H1 (cell line): ENCODE measurements around the gene RANBP3L. TPM values are rescaled to one million over a fixed set of nuclear protein-coding genes. Genes with fewer than 3 reads are reported as not detected.

ENCODE experiments used
- CTCF ChIA-PET: fragments of 300-600 bp; sonication (Branson Sonifier 250); formaldehyde crosslinking; loops from one replicate; lab custom pipeline; 2021; ENCODE audit not compliant: partially characterized antibody; lab: Charles Lee
- POLR2A ChIA-PET: fragments of 300-600 bp; sonication (Branson Sonifier 250); formaldehyde crosslinking; loops from one replicate; lab custom pipeline; 2021; ENCODE audit warnings: inconsistent platforms; ENCODE audit not compliant: partially characterized antibody; lab: Charles Lee
- DNase-seq, 2 experiments: peaks; one replicate each; pipeline versions ENCODE4 v3.0.0 to v3.0.0-alpha.2; 2010 to 2022; ENCODE audit warnings: low spot score in 2 of 2, low read depth in 1 of 2, mixed read lengths in 1 of 2
- FAIRE-seq: peaks from 2 replicates; lab custom pipeline; 2011; peaks lifted over from hg19 to GRCh38; lab: Jason Lieb, UNC
- H2AFZ ChIP-seq: 2 replicates; pipeline ENCODE4 v1.8.1; 2012; ENCODE audit warnings: low read length, inconsistent platforms
- H2AK5ac ChIP-seq: 2 replicates; pipeline ENCODE4 v1.6.1; 2013; ENCODE audit warnings: low read depth, low read length
- H2BK120ac ChIP-seq: replicated peaks from 2 replicates; pipeline ENCODE3; 2013; ENCODE audit warnings: low read depth, low read length, inconsistent platforms
- H2BK12ac ChIP-seq: 2 replicates; pipeline ENCODE4 v1.6.1; 2013; ENCODE audit warnings: low read depth, low read length
- H2BK15ac ChIP-seq: 2 replicates; pipeline ENCODE4 v1.6.1; 2013; ENCODE audit warnings: low read length
- H2BK20ac ChIP-seq: 2 replicates; pipeline ENCODE4 v1.6.1; 2013; ENCODE audit warnings: low read length
- H2BK5ac ChIP-seq: 2 replicates; pipeline ENCODE4 v1.6.1; 2013; ENCODE audit warnings: low read depth, low read length
- H3K14ac ChIP-seq: 2 replicates; pipeline ENCODE4 v1.6.1; 2013; ENCODE audit warnings: inconsistent platforms; ENCODE audit not compliant: insufficient read length
- H3K18ac ChIP-seq: 2 replicates; pipeline ENCODE4 v1.6.1; 2013; ENCODE audit warnings: low read length; ENCODE audit errors: extremely low read depth
- H3K23ac ChIP-seq: 2 replicates; pipeline ENCODE4 v1.6.1; 2013; ENCODE audit warnings: inconsistent platforms; ENCODE audit not compliant: insufficient read length
- H3K23me2 ChIP-seq: 2 replicates; pipeline ENCODE4 v1.6.1; 2013; ENCODE audit warnings: low read depth, low read length
- H3K27ac ChIP-seq: 2 replicates; pipeline ENCODE4 v1.6.1; 2011; ENCODE audit warnings: low read depth, low read length, inconsistent platforms
- H3K27me3 ChIP-seq, 4 experiments: replicated peaks in 1 of 4; 1 replicate in 1 of 4; 2 replicates in 3 of 4; pipeline versions ENCODE4 v1.6.1 to v1.8.1; 2011 to 2013; ENCODE audit warnings: low read length in 3 of 4, mild to moderate bottlenecking in 3 of 4, inconsistent platforms in 2 of 4, mixed read lengths in 2 of 4, moderate library complexity in 1 of 4; ENCODE audit not compliant: control insufficient read depth in 3 of 4, insufficient read depth in 3 of 4; ENCODE audit errors: extremely low read depth in 1 of 4
- H3K36me3 ChIP-seq, 4 experiments: 2 replicates each; pipeline versions ENCODE4 v1.6.1 to v1.8.1; 2011 to 2013; ENCODE audit warnings: mild to moderate bottlenecking in 4 of 4, low read length in 3 of 4, moderate library complexity in 2 of 4, control low read depth in 1 of 4, inconsistent platforms in 1 of 4; ENCODE audit not compliant: insufficient read depth in 4 of 4, control insufficient read depth in 2 of 4
- H3K4ac ChIP-seq: replicated peaks from 2 replicates; pipeline ENCODE3; 2013; ENCODE audit warnings: low read length, low read depth, mixed read lengths, inconsistent platforms; ENCODE audit not compliant: insufficient read length
- H3K4me1 ChIP-seq, 4 experiments: replicated peaks in 1 of 4; 1 replicate in 1 of 4; 2 replicates in 3 of 4; pipeline versions ENCODE4 v1.6.1 to v1.8.1; 2011 to 2013; ENCODE audit warnings: low read length in 3 of 4, inconsistent platforms in 2 of 4, mixed read lengths in 1 of 4; ENCODE audit not compliant: insufficient read depth in 4 of 4, control insufficient read depth in 3 of 4
- H3K4me2 ChIP-seq, 2 experiments: 2 replicates each; pipeline versions ENCODE4 v1.6.1 to v1.8.1; 2011 to 2013; ENCODE audit warnings: low read depth in 2 of 2, low read length in 2 of 2, control low read depth in 1 of 2, inconsistent platforms in 1 of 2, mild to moderate bottlenecking in 1 of 2; ENCODE audit not compliant: insufficient read depth in 1 of 2
- H3K4me3 ChIP-seq, 4 experiments: fragments of 200-600, 300-600 bp in 1 of 4; sonication (generic), shearing (Covaris generic), sonication (Bioruptor Twin) in 1 of 4; 2 replicates each; pipeline versions ENCODE4 v1.5.1 to v1.8.1; 2011 to 2016; ENCODE audit warnings: low read length in 4 of 4, low read depth in 3 of 4, control low read depth in 2 of 4, inconsistent platforms in 2 of 4, mild to moderate bottlenecking in 2 of 4, mixed read lengths in 1 of 4, moderate library complexity in 1 of 4; ENCODE audit not compliant: insufficient read depth in 2 of 4; ENCODE audit errors: extremely low read depth in 1 of 4
- H3K56ac ChIP-seq: replicated peaks from 2 replicates; pipeline ENCODE3; 2013; ENCODE audit warnings: low read depth, mild to moderate bottlenecking, mixed read lengths, low read length, inconsistent platforms; ENCODE audit not compliant: insufficient read length
- H3K79me1 ChIP-seq: 2 replicates; pipeline ENCODE4 v1.6.1; 2013; ENCODE audit warnings: low read depth, low read length, control low read depth
- H3K79me2 ChIP-seq, 2 experiments: 2 replicates each; pipeline versions ENCODE4 v1.6.1 to v1.8.1; 2012 to 2013; ENCODE audit warnings: low read length in 2 of 2, mild to moderate bottlenecking in 2 of 2, inconsistent platforms in 1 of 2; ENCODE audit not compliant: insufficient read depth in 2 of 2, control insufficient read depth in 1 of 2
- H3K9ac ChIP-seq, 4 experiments: replicated peaks in 1 of 4; 1 replicate in 1 of 4; 2 replicates in 3 of 4; pipeline versions ENCODE4 v1.6.1 to v1.8.1; 2011 to 2013; ENCODE audit warnings: low read depth in 3 of 4, low read length in 3 of 4, control low read depth in 2 of 4, mild to moderate bottlenecking in 2 of 4, moderate library complexity in 2 of 4, inconsistent platforms in 1 of 4; ENCODE audit errors: extremely low read depth in 1 of 4
- H3K9me3 ChIP-seq, 2 experiments: 2 replicates each; pipeline versions ENCODE4 v1.6.1 to v1.8.1; 2012 to 2013; ENCODE audit warnings: mild to moderate bottlenecking in 2 of 2, moderate library complexity in 2 of 2, control low read depth in 1 of 2, inconsistent platforms in 1 of 2, low read depth in 1 of 2, low read length in 1 of 2, mixed read lengths in 1 of 2; ENCODE audit not compliant: insufficient read depth in 2 of 2
- H4K20me1 ChIP-seq, 2 experiments: replicated peaks in 1 of 2; 2 replicates each; pipeline versions ENCODE3 to v1.8.1; 2011 to 2013; ENCODE audit warnings: inconsistent platforms in 2 of 2, low read length in 2 of 2, mild to moderate bottlenecking in 1 of 2; ENCODE audit not compliant: insufficient read depth in 2 of 2, control insufficient read depth in 1 of 2
- H4K5ac ChIP-seq: 2 replicates; pipeline ENCODE4 v1.6.1; 2013; ENCODE audit warnings: low read length, low read depth, mixed read lengths, inconsistent platforms; ENCODE audit not compliant: insufficient read length
- H4K8ac ChIP-seq: 2 replicates; pipeline ENCODE4 v1.8.0; 2013; ENCODE audit warnings: mild to moderate bottlenecking, moderate library complexity, low read length, inconsistent platforms; ENCODE audit not compliant: insufficient read depth; ENCODE audit errors: extremely low read depth
- H4K91ac ChIP-seq: replicated peaks from 2 replicates; pipeline ENCODE3; 2013; ENCODE audit warnings: low read length, mixed read lengths, inconsistent platforms; ENCODE audit not compliant: insufficient read length
- BCL11A ChIP-seq, 2 experiments: IDR thresholded peaks; one replicate each; pipeline ENCODE4 v1.6.1; 2011; ENCODE audit warnings: low read depth in 2 of 2, low read length in 2 of 2, mild to moderate bottlenecking in 2 of 2
- EGR1 ChIP-seq: IDR thresholded peaks from 2 replicates; pipeline ENCODE4 v1.6.1; 2011; ENCODE audit warnings: low read depth, low read length, borderline replicate concordance
- WGBS, 2 experiments: shearing (Covaris generic) in 1 of 2; methylation state at CpG; one replicate each; pipeline versions ENCODE4 v1.1.6 to v1.1.7; 2013 to 2015; ENCODE audit warnings: low lambda C conversion rate in 2 of 2, mixed read lengths in 2 of 2, inconsistent platforms in 1 of 2, low coverage in 1 of 2, missing lambda C conversion rate in 1 of 2; ENCODE audit not compliant: insufficient replicate concordance in 2 of 2, insufficient coverage in 1 of 2, insufficient read length in 1 of 2; ENCODE audit errors: extremely low coverage in 1 of 2, missing lambda C conversion rate in 1 of 2; 5-methylcytosine and 5-hydroxymethylcytosine counted together
- polyA plus RNA-seq, 7 experiments: library from polyadenylated mRNA; depleted of rRNA in 3 of 7; stranded (reverse) in 5 of 7; unstranded in 2 of 7; fragments of >200 nt in 5 of 7; fragments of 200-250 nt in 2 of 7; gene quantifications; 1 replicate in 5 of 7; 2 replicates in 1 of 7; 4 replicates in 1 of 7; pipeline versions ENCODE4 v1.2.1 to v1.2.3, GENCODE V29; 2011 to 2013; ENCODE audit warnings: missing spikeins in 2 of 7, mixed read lengths in 2 of 7
- total RNA-seq: library from RNA; stranded (reverse); fragmentation: NEBNext Ultra II Directional; extraction: Animal tissue kit (Norgen Biotek cat#: 25700); gene quantifications from 2 replicates; pipeline ENCODE4 v1.2.1, GENCODE V29; 2021

The RANBP3L gene
- total and polyA plus RNA-seq, 2 of the 8 experiments (the other 6 are each of a cell fraction or from before 2014, with no cell fraction given): not detected

GRCh38 chr5:36230151-36230790, 71.4 kb downstream of the RANBP3L start:
- no peak overlapping the region for H3K4me3 ChIP-seq
- H4K20me1 ChIP-seq: no peaks in the 10 kb centered on the region
- H3K4ac ChIP-seq: no peak overlapping the region
- no peak overlapping the region for H2BK120ac ChIP-seq
- CTCF ChIA-PET: interaction anchor here (0.7 to 2.3 kb wide), 4 partner anchors 11 to 169 kb away, joined by 3 to 7 read pairs (median 4); partner anchors contain the start of gene NADK2
- no peak overlapping the region for H3K4me2 ChIP-seq
- no peak overlapping the region for H2BK5ac ChIP-seq
- 0 out of 2 replicates have a peak, but pooled peaks cover 2% of the 10 kb centered on the region for H3K23me2 ChIP-seq
- no peak for DNase-seq
- no peak overlapping the region for H2BK20ac ChIP-seq
- no peak overlapping the region for H4K91ac ChIP-seq
- no peak overlapping the region for H3K14ac ChIP-seq
- H2BK12ac ChIP-seq: no peak overlapping the region
- no peak overlapping the region for H3K56ac ChIP-seq
- H3K23ac ChIP-seq: no peak overlapping the region
- no peak overlapping the region for H3K27ac ChIP-seq
- POLR2A ChIA-PET: interaction anchor here (1.6 kb wide), 1 partner anchor 11 kb away, joined by 6 read pairs; the partner anchor contains the start of gene NADK2
- peaks cover 0 to 2% (median 0%) of the 10 kb centered on the region in 4 experiments; a peak in 1 of 7 replicates for H3K27me3 ChIP-seq
- H3K18ac ChIP-seq: no peak overlapping the region
- no peaks in the 10 kb centered on the region for H3K4me1 ChIP-seq
- no peak overlapping the region for H2AFZ ChIP-seq
- no peaks in the 10 kb centered on the region for H3K9me3 ChIP-seq
- H3K36me3 ChIP-seq: no peaks in the 10 kb centered on the region
- no peaks in the 10 kb centered on the region for H3K79me1 ChIP-seq
- H2BK15ac ChIP-seq: no peak overlapping the region
- H2AK5ac ChIP-seq: no peak overlapping the region
- H4K5ac ChIP-seq: no peak overlapping the region
- FAIRE-seq: no peak
- no peaks in the 10 kb centered on the region; a peak in 1 of 4 replicates for H3K79me2 ChIP-seq
- H3K9ac ChIP-seq: no peak overlapping the region
- H4K8ac ChIP-seq: no peak overlapping the region
- 79% methylated on average over 1 of the region's 1 CpG; no CpG with 5 or more reads in 1 of the 2 experiments for WGBS, 2 experiments
- TF ChIP-seq BCL11A (IDR thresholded peaks at IDR 0.05; ENCODE audit: low read depth in 2 of 2, low read length in 2 of 2): no peak
- TF ChIP-seq EGR1: no peak
